NCI-H1436 treated with DMSO at 0.1 percent for 48 hours (cell line): ENCODE results near the gene MELK.
"Not testable (repeated sequence)": the region's sequence is repeated elsewhere in the genome, so short reads cannot be mapped to it uniquely, and the experiment has no call there.

ENCODE experiments used
- DNase-seq: peaks from one replicate; lab custom pipeline; 2025; lab: John Stamatoyannopoulos, UW

Gene MELK

DNA sequence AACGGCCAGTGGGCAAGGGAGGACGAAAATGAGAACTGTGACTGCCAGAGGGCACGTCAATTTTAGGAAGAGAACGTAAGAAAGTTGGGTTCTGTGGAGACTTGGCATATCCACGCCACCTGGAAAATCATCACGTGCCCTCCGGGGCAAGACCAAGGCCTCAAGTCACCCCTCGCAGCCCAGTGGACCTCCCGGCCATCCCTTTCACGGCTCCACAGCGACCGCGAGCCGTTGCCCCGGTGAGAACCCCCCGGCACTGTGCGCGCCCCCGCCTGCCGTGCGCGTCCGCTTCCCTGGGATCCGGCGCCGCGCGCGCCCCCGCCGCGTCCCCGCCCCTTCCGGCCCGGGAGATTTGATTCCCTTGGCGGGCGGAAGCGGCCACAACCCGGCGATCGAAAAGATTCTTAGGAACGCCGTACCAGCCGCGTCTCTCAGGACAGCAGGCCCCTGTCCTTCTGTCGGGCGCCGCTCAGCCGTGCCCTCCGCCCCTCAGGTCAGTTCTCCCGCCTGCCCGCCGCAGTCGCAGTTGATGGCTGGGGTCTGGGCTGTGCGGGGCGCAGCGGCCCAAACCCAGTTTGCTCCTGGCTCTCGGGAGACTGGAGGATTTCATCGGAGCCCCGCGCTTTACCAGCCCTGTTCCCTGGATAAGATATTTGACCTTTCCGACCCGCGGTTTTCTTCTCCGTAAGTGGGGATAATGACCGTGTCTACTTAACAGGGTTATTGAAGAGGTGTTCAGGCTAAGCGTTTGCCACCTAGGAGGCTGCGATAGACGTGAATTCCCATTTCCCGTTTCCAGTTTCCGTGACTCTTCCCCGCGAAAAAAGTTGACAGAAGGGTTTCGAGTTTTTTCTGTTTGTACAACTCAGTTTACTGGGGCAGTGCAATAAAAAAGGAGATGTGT, at the start of gene MELK:
TSS of gene MELK (plus strand) at position 381 of the 904 bp plus-strand sequence. CDS start 8,787 bp downstream, outside the sequence.
- DNase-seq: no peak

DNA sequence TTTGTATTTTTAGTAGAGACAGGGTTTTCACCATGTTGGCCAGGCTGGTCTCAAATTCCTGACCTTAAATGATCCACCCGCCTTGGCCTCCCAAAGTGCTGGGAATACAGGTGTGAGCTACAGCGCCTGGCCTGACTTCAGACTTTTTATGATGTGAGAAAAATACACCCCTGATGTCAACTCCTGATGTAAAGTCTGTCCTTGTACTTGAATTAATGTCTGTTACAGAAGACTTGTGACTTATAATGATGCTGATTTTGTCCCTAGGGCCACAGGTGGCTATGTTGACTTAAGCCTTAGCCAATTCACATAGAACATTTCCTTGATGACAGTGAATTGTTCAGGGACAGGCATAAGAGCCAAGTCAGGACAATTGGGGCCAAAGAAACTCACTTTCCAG, 42.5 kb upstream of the MELK start:
- no peak for DNase-seq

DNA sequence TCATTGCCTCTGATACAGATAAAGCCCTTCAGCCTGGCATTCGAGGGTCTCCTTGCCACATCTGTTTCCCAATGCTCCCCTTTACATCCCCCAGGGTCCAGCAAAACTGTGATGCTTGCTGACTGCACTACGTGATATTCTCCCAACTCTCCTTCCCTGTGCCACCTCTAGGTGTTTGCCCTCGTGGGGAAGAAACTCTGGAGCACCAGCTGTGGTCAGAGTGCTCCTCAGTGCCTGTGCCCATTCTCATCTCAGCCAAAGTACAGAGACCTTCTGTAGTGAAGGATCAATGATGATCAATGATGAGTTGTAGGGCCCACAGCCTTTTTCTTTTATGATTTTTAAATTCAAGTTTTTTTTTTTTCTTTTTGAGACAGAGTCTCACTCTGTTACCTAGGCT, 40.3 kb upstream of the MELK start:
- DNase-seq: no peak

DNA sequence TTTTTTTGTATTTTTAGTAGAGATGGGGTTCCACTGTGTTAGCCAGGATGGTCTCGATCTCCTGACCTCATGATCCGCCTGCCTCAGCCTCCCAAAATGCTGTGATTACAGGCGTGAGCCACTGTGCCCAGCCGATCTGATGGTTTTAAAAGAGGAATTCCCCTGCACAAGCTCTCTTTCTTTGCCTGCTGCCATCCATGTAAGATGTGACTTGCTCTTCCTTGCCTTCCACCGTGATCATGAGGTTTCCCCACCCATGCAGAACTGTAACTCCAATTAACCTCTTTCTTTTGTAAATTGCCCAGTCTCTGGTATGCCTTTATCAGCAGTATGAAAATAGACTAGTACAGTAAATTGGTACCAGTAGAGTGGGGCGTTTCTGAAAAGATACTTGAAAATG, 39.0 kb upstream of the MELK start:
- not testable (repeated sequence) for DNase-seq

DNA sequence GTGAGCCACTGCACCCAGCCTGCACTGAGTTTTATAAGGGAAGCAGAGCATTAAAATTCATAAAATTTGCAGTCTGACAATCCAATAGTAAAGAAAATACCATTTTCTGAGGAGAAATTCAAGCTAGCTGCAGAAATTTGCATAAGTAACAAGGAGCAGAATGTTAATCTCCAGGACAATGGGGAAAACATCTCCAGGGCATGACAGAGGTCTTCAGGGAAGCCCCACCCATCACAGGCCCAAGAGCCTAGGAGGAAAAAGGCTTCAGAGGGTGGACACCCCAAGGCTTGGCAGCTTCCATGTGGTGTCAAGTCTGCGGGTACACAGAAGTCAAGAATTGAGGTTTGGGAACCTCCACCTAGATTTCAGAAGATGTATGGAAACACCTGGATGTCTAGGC, 37.6 kb upstream of the MELK start:
- DNase-seq: no peak

DNA sequence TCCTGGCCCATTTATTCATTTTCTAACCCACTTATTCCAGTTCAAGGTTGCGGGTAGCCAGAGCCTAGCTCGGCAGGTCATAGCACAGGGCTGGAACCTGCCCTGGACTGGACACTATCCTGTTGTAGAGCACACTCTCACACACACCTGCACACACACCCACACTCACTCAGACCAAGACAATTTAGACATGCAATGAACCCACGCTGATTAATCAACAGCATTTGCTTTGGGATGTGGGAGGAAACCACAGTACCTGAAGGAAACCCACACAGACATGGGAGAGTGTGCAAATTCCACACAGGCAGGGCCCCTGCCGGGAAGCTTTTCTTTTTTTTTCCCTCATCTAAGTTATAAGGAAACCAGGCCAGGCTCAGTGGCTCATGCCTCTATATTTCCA, 34.8 kb upstream of the MELK start:
- DNase-seq: no peak

DNA sequence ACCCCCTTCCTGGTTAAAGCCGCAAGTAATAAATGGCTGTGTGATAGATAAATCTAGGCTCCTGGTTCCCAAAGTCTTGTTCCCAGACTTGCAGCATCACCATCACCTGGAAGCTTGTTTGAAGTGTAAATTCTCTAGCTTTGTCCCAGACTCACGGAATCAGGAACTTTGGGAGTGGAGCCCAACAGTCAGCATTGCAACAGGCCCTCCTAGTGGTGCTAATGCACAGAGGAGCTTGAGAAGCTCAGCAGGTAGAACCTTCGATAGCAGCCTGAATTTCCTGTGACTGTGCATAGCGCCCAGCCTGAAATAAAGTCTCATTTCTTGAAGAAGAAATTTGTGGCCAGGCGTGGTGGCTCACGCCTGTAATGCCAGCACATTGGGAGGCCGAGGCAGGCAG, 30.3 kb upstream of the MELK start:
- DNase-seq: no peak

DNA sequence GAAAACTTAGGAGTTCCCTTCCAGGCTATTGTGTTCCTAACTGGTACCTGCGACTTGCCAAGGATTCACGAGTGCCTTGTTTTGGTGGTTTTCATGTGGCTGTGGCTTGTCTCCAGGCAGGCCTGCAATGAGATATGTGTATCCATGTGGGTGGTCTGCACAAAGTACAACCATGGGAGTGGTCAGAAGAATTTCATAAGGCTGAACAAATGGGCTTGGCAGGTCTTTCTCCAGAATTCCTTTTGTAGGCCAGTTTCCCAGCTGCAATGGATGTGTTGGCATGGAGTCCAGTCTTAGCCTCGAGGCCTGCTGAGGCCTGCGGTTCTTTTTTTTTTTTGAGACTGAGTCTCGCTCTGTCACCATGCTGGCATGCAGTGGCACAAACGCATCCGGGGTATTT, 28.8 kb upstream of the MELK start:
- no peak for DNase-seq

DNA sequence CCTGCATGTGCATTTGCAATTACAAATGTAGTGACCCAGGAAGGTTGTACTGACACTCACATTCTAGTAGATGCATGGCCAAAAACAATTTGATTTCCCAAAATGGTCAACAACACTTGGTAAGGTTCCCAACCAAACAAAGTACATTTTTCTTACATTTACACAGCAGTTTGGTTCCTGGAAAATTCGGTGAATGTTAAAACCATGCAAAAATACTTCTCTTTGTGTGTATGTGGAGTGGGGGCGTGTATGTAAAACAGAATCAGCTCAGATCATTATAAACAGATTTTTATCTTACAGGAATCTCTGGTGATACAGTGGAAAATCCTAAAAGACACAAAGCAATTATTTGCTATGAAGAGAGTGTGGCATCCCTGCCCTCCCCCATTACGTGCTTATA, 25.1 kb upstream of the MELK start:
- DNase-seq: no peak

DNA sequence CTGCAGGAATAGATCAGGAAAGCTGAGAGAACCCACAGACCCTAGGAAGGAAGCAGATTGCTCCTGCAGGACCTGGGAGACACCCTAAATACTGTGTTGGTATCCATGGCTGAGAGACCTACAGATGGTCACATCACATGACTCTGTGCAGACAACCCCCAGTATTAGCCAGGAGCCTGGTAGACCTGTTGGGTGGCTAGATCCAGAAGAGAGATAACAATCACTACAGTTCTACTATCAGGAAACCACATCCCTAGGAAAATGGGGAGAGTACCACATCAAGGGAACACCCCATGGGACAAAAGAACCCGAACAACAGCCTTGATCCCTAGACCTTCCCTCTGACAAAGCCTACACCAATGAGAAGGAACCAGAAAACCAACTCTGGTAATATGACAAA, 24.2 kb upstream of the MELK start:
- no peak for DNase-seq

DNA sequence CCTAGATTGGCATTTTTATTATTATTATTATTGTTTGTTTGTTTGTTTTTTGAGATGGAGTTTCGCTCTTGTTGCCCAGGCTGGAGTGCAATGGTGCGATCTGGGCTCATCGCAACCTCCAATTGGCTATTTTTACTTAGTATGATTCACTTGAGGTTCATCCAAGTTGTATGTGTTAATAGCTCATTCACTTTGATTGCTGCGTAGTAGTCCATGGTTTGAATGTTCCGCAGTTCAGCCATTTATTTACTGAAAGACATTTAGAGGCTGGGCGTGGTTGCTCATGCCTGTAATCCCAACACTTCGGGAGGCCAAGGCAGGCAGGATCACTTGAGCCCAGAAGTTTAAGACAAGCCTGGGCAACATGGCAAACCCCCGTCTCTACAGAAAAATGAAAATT, 22.6 kb upstream of the MELK start:
- DNase-seq: no peak

DNA sequence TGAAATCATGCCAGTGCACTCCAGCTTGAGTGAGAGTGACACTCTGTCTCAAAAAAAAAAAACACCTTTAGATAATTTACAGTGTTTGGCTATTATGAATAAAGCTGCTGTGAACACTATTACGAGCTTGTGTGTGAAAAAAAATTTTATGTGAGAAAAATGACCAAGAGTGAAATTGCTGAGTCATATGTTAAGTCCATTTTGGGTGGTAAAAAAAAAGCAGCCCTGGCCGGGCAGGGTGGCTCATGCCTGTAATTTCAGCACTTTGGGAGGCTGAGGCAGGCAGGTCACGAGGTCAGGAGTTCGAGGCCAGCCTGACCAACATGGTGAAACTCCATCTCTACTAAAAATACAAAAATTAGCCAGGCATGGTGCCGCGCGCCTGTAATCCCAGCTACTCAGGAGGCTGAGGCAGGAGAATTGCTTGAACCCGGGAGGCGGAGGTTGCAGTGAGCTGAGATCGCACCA, 22.0 kb upstream of the MELK start:
- not testable (repeated sequence) for DNase-seq

DNA sequence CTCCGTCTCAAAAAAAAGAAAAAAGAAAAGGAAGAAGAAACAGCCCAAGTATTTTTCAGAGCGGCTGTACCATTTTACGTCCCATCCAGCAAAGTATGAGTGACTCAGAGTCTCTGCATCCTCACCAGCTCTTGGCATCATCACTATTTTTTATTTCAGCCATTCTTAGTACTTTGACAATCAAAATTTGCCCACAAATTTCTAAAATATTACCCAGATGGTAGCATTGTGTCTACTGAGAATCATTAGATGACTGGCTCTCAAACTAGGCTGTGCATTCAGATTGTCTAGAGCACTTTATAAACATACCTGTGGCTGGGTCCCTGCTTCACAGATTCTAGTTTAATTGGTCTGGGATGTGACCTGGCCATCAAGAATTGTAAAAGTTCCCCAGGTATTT, 21.6 kb upstream of the MELK start:
- no peak for DNase-seq

DNA sequence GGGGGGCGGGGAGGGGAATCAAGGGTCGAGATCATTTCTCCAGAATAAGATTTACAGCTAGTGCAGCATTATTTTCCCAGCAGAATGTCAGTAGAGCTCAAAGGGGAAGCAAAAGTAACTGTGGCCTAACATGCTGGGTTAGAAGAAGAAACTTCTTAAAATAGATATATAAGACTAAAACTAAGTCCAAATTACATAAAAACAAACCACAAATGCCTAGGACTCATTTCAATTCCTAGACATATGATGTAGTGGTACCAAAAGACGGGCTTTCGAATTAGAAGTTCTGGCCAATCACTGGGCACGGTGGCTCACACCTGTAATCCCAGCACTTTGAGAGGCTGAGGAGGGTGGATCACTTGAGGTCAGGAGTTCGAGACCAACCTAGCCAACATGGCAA, 20.8 kb upstream of the MELK start:
- DNase-seq: no peak

DNA sequence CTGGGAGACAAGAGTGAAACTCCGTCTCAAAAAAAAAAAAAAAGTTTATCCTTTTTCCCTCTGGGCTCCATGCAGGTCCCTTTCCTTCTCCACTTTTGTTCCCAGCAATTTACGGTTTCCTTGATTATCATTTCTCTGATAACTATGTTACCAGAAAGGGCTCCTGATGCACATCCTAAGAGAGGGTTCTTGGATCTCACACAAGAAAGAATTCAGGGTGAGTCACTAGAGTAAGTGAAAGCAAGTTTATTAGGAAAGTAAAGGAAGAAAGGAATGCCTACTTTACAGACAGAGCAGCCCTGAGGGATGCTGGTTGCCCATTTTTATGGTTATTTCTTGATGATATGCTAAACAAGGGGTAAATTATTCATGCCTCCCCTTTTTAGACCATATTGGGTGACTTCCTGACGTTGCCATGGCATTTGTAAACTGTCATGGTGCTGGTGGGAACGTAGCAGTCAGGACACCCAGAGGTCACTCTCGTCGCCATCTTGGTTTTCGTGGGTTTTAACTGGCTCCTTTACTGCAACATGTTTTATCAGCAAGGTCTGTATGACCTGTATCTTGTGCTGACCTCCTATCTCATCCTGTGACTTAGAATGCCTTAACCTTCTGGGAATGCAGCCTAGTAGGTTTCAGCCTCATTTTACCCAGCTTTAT, 13.5 kb upstream of the MELK start:
- no peak for DNase-seq

DNA sequence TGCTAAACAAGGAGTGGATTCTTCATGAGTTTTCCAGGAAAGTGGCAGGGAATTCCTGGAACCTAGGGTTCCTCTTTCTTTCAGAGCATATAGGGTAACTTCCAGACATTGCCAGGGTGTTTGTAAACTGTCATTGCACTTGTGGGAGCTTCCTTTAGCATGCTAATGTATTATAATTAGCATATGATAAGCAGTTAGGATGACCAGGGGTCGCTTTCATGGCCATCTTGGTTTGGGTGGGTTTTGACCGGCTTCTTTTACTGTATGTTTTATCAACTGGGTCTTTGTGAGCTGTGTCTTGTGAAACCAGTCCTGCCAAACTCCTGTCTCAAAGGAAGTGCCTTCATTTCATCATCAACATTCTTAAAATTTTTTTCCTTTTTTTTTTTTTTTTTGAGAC, 11.9 kb upstream of the MELK start:
- DNase-seq: no peak

DNA sequence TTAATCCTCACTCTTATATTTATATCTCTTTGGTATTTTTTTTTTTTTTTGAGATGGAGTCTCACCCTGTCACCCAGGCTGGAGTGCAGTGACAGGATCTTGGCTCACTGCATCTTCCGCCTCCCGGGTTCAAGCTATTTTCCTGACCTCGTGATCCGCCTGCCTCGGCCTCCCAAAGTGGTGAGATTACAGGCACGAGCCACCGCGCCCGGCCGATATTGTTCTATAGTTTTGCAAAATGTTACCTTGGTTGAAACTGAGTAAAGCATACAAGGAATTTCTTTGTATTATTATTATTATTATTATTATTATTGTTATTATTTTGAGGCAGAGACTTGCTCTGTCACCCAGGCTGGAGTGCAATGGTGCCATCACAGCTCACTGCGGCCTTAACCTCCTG, 9.9 kb upstream of the MELK start:
- DNase-seq: not testable (repeated sequence)

DNA sequence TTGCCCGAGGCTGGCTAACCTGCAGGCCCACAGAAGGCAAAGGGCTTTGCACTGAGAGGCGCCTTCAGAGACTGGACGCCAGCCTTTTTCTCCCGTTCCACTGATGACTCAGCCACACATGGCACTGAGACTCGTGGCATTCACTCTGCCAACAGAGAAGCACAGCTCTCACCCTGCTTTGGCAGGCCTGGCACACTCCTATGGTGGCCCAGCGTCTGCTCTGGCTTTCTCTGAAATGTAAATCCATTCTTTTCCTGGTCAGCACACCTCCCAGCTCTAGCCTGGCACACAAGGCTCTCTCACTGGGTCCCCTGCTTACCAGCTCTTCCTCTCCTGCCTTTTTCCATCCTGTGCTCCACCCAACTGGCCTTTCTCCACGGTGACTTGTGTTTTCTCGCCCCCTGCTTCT, 5.9 kb upstream of the MELK start:
- DNase-seq: no peak

DNA sequence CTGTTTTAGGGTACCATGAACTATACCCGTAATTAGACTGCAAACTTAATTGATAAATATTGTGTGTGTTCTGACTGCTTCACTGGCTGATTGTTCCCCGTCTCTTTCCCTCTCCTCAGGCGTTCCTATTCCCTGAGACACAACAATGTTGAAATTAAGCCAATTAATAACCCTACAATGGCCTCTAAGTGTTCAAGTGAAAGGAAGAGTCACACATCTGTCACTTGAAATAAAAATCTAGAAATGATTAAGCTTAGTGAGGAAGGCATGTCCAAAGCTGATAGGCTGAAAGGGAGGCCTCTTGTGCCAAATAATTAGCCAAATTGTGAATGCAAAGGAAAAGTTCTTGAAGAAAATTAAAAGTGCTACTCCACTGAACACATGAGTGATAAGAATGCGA, 4.0 kb upstream of the MELK start:
- DNase-seq: not testable (repeated sequence)

DNA sequence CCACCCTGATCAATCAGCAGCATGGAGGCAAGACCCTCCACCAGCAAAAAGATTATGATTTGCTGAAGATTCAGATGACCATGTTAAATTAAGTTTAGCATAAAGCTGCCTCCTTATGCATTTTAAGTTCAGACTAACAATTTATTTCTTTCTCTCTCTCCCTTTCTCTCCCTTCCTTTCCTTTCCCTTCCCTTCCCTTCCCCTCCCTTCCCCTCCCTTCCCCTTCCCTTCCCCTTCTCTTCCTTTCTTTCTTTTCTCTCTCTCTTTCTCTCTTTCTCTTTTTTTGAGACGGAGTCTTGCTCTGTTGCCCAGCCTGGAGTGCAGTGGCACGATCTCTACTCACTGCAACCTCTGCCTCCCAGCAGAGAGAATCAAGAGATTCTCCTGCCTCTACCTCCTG, 1.4 kb upstream of the MELK start:
- no peak for DNase-seq

DNA sequence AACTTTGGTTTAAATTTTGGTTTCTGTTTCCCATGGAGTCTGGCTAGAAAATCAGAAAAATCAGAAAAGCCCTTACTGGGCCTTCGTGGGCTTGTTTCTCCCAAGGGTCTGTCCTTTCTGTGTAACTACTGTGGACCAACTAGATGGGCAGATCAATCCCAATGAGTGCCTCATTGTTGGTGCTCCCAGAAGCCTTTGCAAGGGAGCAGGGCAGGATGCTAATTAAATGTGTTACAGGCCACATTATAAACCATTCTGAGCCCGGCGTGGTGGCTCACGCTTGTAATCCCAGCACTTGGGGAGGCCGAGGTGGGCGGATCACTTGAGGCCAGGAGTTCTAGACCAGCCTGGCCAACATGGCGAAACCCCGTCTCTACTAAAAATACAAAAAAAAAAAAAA, 1.4 kb downstream of the MELK start:
- not testable (repeated sequence) for DNase-seq

DNA sequence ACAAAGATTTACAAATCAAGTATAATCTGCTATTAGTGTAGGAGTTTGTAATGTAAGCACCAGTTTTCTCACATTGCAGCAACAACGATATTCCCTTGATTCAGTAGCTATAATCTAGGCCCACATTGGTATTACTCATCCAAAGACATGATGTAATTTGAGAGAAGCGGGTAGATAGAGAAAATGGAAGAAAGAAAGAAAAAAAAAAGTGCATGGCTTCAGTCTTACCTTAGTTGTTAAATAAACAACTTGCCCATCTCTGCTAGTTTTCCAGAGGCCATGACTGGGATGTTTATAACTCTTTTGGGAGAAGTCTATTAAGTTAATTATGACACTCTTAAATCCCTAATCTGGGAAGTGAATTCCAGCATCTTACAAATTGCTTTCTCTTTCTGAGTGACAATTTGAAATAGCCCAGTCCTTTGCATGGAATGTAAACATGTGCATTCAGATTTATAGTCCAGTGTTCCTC, 2.8 kb downstream of the MELK start:
- no peak for DNase-seq

DNA sequence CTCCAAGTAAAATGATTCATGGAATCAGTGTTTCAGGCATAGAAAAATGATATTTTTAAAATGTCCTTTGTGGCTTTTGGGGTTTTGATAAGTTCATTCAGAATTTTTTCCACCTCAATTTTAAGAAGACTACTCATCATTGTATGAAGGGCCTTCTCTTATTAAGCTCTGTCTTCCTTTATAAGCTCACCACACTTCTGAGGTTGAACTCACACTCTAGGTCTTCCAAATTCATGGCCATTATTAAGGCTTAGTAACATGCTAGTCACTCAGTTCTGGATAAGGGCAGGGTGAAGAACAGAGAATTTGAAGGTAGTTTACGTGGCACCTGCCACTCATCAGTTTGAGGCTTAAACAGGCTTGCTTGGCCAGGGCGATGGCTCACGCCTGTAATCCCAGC, 4.2 kb downstream of the MELK start:
- no peak for DNase-seq
